ENCODE measurements around the gene PRDX4. TPM values are rescaled to one million over a fixed set of nuclear protein-coding genes. Genes with fewer than 3 reads are reported as not detected.

The PRDX4 gene
- total and polyA plus RNA-seq, 4 donors: 183 to 480 (median 412) TPM

DNA sequence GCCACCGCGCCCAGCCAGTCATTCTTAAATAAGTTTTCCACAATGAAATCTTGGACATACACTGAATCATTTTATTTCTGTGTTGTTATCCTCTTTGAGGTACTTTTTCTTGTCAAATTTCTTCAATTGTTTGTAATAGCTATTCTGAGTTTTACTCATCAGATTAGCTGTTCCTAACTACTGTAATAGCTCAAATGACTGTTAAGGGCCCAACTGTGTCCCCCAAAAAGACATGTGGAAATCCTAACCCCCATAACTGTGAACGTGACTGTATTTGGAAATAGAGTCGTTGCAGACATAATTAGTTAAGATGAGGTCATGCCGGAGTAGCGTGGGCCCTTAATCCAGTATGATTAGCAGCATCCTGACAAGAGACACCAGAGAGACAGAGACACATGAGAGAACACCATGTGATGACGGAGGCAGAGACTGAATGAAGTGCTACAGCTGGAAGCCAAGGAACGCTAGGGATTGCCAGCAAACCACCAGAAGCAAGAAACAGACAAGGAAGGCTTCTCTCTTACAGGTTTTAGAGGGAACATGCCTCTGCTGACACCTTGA is 52.9 kb downstream of the PRDX4 start:
- Histone ChIP-seq H3K9me3 (ENCODE audit: control insufficient read depth in 4 of 4, low read length in 3 of 4) (no peaks in the 10 kb centered on the region), H3K27me3 (ENCODE audit: control insufficient read depth in 4 of 4, insufficient read depth in 4 of 4, low read length in 3 of 4) (no peaks in the 10 kb centered on the region), H3K9ac (ENCODE audit: low read depth in 1 of 2, low read length in 2 of 2) (no peak overlapping the region), H3K27ac (ENCODE audit: low read depth in 1 of 2, low read length in 2 of 2) (no peak overlapping the region), H3K4me3 (ENCODE audit: low read depth in 1 of 3, low read length in 3 of 3) (no peak overlapping the region), H3K36me3 (ENCODE audit: control insufficient read depth in 4 of 4, insufficient read depth in 3 of 4, low read depth in 1 of 4, low read length in 3 of 4) (peaks cover 3 to 13% (median 6%) of the 10 kb centered on the region in 4 donors), H3K4me1 (ENCODE audit: control insufficient read depth in 4 of 4, insufficient read depth in 4 of 4, low read length in 3 of 4) (no peaks in the 10 kb centered on the region)
- no peak for DNase-seq (ENCODE audit: low spot score)
- TF ChIP-seq, protein P1, sequence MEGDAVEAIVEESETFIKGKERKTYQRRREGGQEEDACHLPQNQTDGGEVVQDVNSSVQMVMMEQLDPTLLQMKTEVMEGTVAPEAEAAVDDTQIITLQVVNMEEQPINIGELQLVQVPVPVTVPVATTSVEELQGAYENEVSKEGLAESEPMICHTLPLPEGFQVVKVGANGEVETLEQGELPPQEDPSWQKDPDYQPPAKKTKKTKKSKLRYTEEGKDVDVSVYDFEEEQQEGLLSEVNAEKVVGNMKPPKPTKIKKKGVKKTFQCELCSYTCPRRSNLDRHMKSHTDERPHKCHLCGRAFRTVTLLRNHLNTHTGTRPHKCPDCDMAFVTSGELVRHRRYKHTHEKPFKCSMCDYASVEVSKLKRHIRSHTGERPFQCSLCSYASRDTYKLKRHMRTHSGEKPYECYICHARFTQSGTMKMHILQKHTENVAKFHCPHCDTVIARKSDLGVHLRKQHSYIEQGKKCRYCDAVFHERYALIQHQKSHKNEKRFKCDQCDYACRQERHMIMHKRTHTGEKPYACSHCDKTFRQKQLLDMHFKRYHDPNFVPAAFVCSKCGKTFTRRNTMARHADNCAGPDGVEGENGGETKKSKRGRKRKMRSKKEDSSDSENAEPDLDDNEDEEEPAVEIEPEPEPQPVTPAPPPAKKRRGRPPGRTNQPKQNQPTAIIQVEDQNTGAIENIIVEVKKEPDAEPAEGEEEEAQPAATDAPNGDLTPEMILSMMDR (IDR thresholded peaks at IDR 0.05; ENCODE audit: low read depth, low read length, missing input control): no peak
- TF ChIP-seq RXRA (IDR thresholded peaks at IDR 0.05) (no peak), RAD21 (IDR thresholded peaks at IDR 0.05) (no peak), GABPA (IDR thresholded peaks at IDR 0.05 in 1 of 2, conservative IDR thresholded peaks at IDR 0.05 in 1 of 2) (no peak), HNF4A (conservative IDR thresholded peaks at IDR 0.05) (no peak), NR2F2 (IDR thresholded peaks at IDR 0.05) (no peak), JUND (IDR thresholded peaks at IDR 0.05) (no peak), HNF4G (IDR thresholded peaks at IDR 0.05) (no peak)
- WGBS: 92% methylated on average over 8 of the region's 8 CpGs

DNA sequence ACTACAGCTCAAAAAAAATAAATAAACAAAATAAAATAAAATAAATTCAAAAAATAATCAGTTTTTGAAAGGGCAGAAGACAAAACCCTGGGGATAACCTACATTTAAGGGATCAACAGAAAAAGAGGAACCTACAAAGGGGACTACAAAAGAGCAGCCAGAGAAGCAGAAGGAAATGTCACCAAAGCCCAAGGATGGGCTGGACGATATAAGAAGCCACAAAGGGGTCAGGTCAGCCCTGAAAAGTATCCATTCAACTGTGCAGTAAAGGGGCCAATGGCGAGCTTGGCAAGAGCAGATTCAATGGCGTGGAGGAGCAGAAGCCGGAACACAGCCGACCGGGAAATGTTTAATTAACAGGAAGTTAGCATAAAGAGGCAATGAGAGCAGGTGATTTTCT is 58.9 kb downstream of the PRDX4 start:
- no peaks in the 10 kb centered on the region for H3K9me3 ChIP-seq (ENCODE audit: control insufficient read depth in 4 of 4, low read length in 3 of 4)
- H3K27me3 ChIP-seq (ENCODE audit: control insufficient read depth in 4 of 4, insufficient read depth in 4 of 4, low read length in 3 of 4): no peaks in the 10 kb centered on the region
- H3K4me1 ChIP-seq (ENCODE audit: control insufficient read depth in 4 of 4, insufficient read depth in 4 of 4, low read length in 3 of 4): no peaks in the 10 kb centered on the region
- DNase-seq (ENCODE audit: low spot score): no peak
- no peak overlapping the region for H3K27ac ChIP-seq (ENCODE audit: low read depth in 1 of 2, low read length in 2 of 2)
- TF ChIP-seq TAF1 (conservative IDR thresholded peaks at IDR 0.05) (no peak), SP1 (IDR thresholded peaks at IDR 0.05) (no peak), FOXA2 (IDR thresholded peaks at IDR 0.05) (no peak), RAD21 (IDR thresholded peaks at IDR 0.05) (no peak), RXRA (IDR thresholded peaks at IDR 0.05) (no peak), HNF4A (conservative IDR thresholded peaks at IDR 0.05) (no peak), FOXA1 (IDR thresholded peaks at IDR 0.05) (no peak), YY1 (IDR thresholded peaks at IDR 0.05) (no peak), EGR1 (IDR thresholded peaks at IDR 0.05; ENCODE audit: low read depth in 2 of 2) (no peak), HNF4G (IDR thresholded peaks at IDR 0.05) (no peak), JUND (IDR thresholded peaks at IDR 0.05) (no peak), GABPA (IDR thresholded peaks at IDR 0.05 in 1 of 2, conservative IDR thresholded peaks at IDR 0.05 in 1 of 2) (no peak), NR2F2 (IDR thresholded peaks at IDR 0.05) (no peak)
- TF ChIP-seq, protein P2, sequence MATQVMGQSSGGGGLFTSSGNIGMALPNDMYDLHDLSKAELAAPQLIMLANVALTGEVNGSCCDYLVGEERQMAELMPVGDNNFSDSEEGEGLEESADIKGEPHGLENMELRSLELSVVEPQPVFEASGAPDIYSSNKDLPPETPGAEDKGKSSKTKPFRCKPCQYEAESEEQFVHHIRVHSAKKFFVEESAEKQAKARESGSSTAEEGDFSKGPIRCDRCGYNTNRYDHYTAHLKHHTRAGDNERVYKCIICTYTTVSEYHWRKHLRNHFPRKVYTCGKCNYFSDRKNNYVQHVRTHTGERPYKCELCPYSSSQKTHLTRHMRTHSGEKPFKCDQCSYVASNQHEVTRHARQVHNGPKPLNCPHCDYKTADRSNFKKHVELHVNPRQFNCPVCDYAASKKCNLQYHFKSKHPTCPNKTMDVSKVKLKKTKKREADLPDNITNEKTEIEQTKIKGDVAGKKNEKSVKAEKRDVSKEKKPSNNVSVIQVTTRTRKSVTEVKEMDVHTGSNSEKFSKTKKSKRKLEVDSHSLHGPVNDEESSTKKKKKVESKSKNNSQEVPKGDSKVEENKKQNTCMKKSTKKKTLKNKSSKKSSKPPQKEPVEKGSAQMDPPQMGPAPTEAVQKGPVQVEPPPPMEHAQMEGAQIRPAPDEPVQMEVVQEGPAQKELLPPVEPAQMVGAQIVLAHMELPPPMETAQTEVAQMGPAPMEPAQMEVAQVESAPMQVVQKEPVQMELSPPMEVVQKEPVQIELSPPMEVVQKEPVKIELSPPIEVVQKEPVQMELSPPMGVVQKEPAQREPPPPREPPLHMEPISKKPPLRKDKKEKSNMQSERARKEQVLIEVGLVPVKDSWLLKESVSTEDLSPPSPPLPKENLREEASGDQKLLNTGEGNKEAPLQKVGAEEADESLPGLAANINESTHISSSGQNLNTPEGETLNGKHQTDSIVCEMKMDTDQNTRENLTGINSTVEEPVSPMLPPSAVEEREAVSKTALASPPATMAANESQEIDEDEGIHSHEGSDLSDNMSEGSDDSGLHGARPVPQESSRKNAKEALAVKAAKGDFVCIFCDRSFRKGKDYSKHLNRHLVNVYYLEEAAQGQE (IDR thresholded peaks at IDR 0.05): no peak
- TF ChIP-seq, protein P1 (IDR thresholded peaks at IDR 0.05; ENCODE audit: low read depth, low read length, missing input control): no peak
- TF ChIP-seq, protein P3, sequence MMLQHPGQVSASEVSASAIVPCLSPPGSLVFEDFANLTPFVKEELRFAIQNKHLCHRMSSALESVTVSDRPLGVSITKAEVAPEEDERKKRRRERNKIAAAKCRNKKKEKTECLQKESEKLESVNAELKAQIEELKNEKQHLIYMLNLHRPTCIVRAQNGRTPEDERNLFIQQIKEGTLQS (IDR thresholded peaks at IDR 0.05): no peak
- TF ChIP-seq, protein P4, sequence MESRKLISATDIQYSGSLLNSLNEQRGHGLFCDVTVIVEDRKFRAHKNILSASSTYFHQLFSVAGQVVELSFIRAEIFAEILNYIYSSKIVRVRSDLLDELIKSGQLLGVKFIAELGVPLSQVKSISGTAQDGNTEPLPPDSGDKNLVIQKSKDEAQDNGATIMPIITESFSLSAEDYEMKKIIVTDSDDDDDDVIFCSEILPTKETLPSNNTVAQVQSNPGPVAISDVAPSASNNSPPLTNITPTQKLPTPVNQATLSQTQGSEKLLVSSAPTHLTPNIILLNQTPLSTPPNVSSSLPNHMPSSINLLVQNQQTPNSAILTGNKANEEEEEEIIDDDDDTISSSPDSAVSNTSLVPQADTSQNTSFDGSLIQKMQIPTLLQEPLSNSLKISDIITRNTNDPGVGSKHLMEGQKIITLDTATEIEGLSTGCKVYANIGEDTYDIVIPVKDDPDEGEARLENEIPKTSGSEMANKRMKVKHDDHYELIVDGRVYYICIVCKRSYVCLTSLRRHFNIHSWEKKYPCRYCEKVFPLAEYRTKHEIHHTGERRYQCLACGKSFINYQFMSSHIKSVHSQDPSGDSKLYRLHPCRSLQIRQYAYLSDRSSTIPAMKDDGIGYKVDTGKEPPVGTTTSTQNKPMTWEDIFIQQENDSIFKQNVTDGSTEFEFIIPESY (IDR thresholded peaks at IDR 0.05): no peak
- TF ChIP-seq, protein P5, sequence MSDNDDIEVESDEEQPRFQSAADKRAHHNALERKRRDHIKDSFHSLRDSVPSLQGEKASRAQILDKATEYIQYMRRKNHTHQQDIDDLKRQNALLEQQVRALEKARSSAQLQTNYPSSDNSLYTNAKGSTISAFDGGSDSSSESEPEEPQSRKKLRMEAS (IDR thresholded peaks at IDR 0.05): no peak
- H3K4me3 ChIP-seq (ENCODE audit: low read depth in 1 of 3, low read length in 3 of 3): no peak overlapping the region
- peaks cover 1 to 10% (median 4%) of the 10 kb centered on the region in 4 donors for H3K36me3 ChIP-seq (ENCODE audit: control insufficient read depth in 4 of 4, insufficient read depth in 3 of 4, low read depth in 1 of 4, low read length in 3 of 4)
- no peak overlapping the region for H3K9ac ChIP-seq (ENCODE audit: low read depth in 1 of 2, low read length in 2 of 2)
- WGBS: 76% methylated on average over 6 of the region's 6 CpGs
